Measurements from ENCODE around the gene SPTBN5.

GRCh38 chr15:41928637-41929620 is 35.1 kb upstream of the SPTBN5 start:
- TF ChIP-seq CTCF (IDR thresholded peaks at IDR 0.05) (no peak), TEAD4 (CRISPR knock-in tag; IDR thresholded peaks at IDR 0.05) (no peak), USF2 (CRISPR knock-in tag; IDR thresholded peaks at IDR 0.05) (no peak)
